Panc1 (cell line): ENCODE measurements around the gene RIMS1. TPM values are rescaled to one million over a fixed set of nuclear protein-coding genes. Genes with fewer than 3 reads are reported as not detected.

Experiments
- ATAC-seq: fragments of 200-7000 bp; cut with Tn5 transposase; 2 replicates; pipeline ENCODE4 v1.9.1; 2020; ENCODE audit warnings: mild to moderate bottlenecking, moderate library complexity
- BruUV-seq: library from RNA; stranded (reverse); fragments of 400-500 nt; replicated peaks from 2 replicates; lab custom pipeline; 2021; lab: Mats Ljungman, UMichigan
- CTCF ChIA-PET: fragments of 300-600 bp; sonication (Branson Sonifier 250); formaldehyde crosslinking; loops from one replicate; lab custom pipeline; 2022; ENCODE audit warnings: antibody characterized with exemption; lab: Charles Lee
- POLR2A ChIA-PET: fragments of 300-600 bp; sonication (Branson Sonifier 250); formaldehyde crosslinking; loops from one replicate; lab custom pipeline; 2022; ENCODE audit warnings: antibody characterized with exemption; lab: Charles Lee
- DNase-seq: peaks from one replicate; pipeline ENCODE4 v3.0.0-alpha.2; 2010; ENCODE audit warnings: low read depth, low spot score
- H3K27ac ChIP-seq: 2 replicates; pipeline ENCODE4 v1.5.1; 2011; ENCODE audit warnings: mild to moderate bottlenecking, low read length, inconsistent platforms
- H3K27me3 ChIP-seq: fragments of 200-500 bp; sonication (Bioruptor generic); 2 replicates; pipeline ENCODE4 v1.6.0; 2014; ENCODE audit warnings: low read length, inconsistent platforms; ENCODE audit not compliant: control insufficient read depth, insufficient read depth
- H3K36me3 ChIP-seq: fragments of 200-500 bp; sonication (Bioruptor generic); 2 replicates; pipeline ENCODE4 v1.5.1; 2014; ENCODE audit warnings: inconsistent platforms, mild to moderate bottlenecking, low read length, moderate library complexity; ENCODE audit not compliant: control insufficient read depth, insufficient read depth
- H3K4me1 ChIP-seq: 2 replicates; pipeline ENCODE4 v1.5.1; 2011; ENCODE audit warnings: inconsistent platforms, mild to moderate bottlenecking, low read length, moderate library complexity; ENCODE audit not compliant: control insufficient read depth, insufficient read depth
- H3K4me3 ChIP-seq, 2 experiments: 2 replicates each; pipeline ENCODE4 v1.5.1; 2011 to 2012; ENCODE audit warnings: low read depth in 2 of 2, low read length in 2 of 2, mild to moderate bottlenecking in 2 of 2, inconsistent platforms in 1 of 2, moderate library complexity in 1 of 2
- H3K9me3 ChIP-seq: fragments of 200-500 bp; sonication (Bioruptor generic); 2 replicates; pipeline ENCODE4 v1.5.1; 2014; ENCODE audit warnings: low read depth, mild to moderate bottlenecking, inconsistent platforms, low read length, moderate library complexity; ENCODE audit not compliant: control insufficient read depth, insufficient read depth
- CTCF ChIP-seq: fragments of 450-650 bp; IDR thresholded peaks from 2 replicates; pipeline ENCODE4 v1.5.1; 2017; ENCODE audit warnings: mild to moderate bottlenecking
- POLR2AphosphoS5 ChIP-seq: IDR thresholded peaks from 2 replicates; pipeline ENCODE4 v1.6.1; 2012; ENCODE audit warnings: mild to moderate bottlenecking, low read depth, low read length, moderate library complexity
- REST ChIP-seq, 2 experiments: IDR thresholded peaks; 2 replicates each; pipeline ENCODE4 v1.6.1; 2011 to 2012; ENCODE audit warnings: low read depth in 2 of 2, control low read depth in 1 of 2, low read length in 1 of 2, mild to moderate bottlenecking in 1 of 2, moderate library complexity in 1 of 2; ENCODE audit not compliant: insufficient read depth in 1 of 2
- SIN3A ChIP-seq: IDR thresholded peaks from 2 replicates; pipeline ENCODE4 v1.6.1; 2012; ENCODE audit warnings: low read depth, mild to moderate bottlenecking, low read length, moderate library complexity, borderline replicate concordance; ENCODE audit not compliant: insufficient read depth
- TCF7L2 ChIP-seq: IDR thresholded peaks from 2 replicates; pipeline ENCODE4 v1.6.1; 2011; ENCODE audit warnings: mild to moderate bottlenecking, low read depth, low read length, inconsistent platforms
- in situ Hi-C: cut with HindIII; loops from 2 replicates; pipeline ENCODE4 v1.10.0; 2016; ENCODE audit warnings: low sequenced_read_pairs, low pct_unique_long_range_greater_than_20kb
- intact Hi-C: fragments of 100-400 bp; cut with micrococcal nuclease; formaldehyde crosslinking; loops from one replicate; pipeline ENCODE4 v1.10.0; 2022; ENCODE audit not compliant: unreplicated experiment
- total RNA-seq: library from RNA; stranded (reverse); gene quantifications from one replicate; pipeline ENCODE4 v1.2.1, GENCODE V29; 2021; ENCODE audit not compliant: unreplicated experiment

RIMS1 gene
- total RNA-seq, 1 experiment from 2014 or later = 0.18 TPM

GRCh38 chr6:72022830-72023229 lies 136.5 kb downstream of the RIMS1 start:
- ChIA-PET POLR2A (no interaction called here), CTCF (no interaction called here)
- BruUV-seq = no TSS peak
- in situ Hi-C loops (no loop called here), intact Hi-C loops (no loop called here)
- no peak for TF ChIP-seq REST (IDR thresholded peaks at IDR 0.05; ENCODE audit: insufficient read depth in 1 of 2, low read depth in 2 of 2, low read length in 1 of 2)
- no peak for TF ChIP-seq POLR2AphosphoS5
- TF ChIP-seq CTCF = no peak
- Histone ChIP-seq H3K27ac (no peak overlapping the region), H3K4me1 (no peaks in the 10 kb centered on the region), H3K9me3 (no peaks in the 10 kb centered on the region), H3K4me3 (no peak overlapping the region), H3K36me3 (no peaks in the 10 kb centered on the region), H3K27me3 (no peaks in the 10 kb centered on the region)
- ATAC-seq = no peak
- no peak for DNase-seq

- Histone ChIP-seq H3K9me3 (no peaks in the 10 kb centered on the region), H3K4me1 (no peaks in the 10 kb centered on the region), H3K36me3 (no peaks in the 10 kb centered on the region), H3K27me3 (no peaks in the 10 kb centered on the region; the same call in 1 of the 2 replicates), H3K4me3 (no peak overlapping the region), H3K27ac (no peak overlapping the region)
- POLR2A ChIA-PET = no interaction called here
- DNase-seq (no peak), ATAC-seq (no peak)
- CTCF ChIA-PET = no interaction called here
- TF ChIP-seq REST (IDR thresholded peaks at IDR 0.05; ENCODE audit: insufficient read depth in 1 of 2, low read depth in 2 of 2, low read length in 1 of 2) = no peak
- no peak for TF ChIP-seq POLR2AphosphoS5
- no peak for TF ChIP-seq TCF7L2
- no peak for TF ChIP-seq SIN3A
- no peak for TF ChIP-seq CTCF
- in situ Hi-C loops (no loop called here), intact Hi-C loops (no loop called here)
- BruUV-seq = no TSS peak
Observed at GRCh38 chr6:72031471-72031870, 145.1 kb downstream of the RIMS1 start.
